B cell (primary cell): Measurements from ENCODE around the gene NUB1. TPM values are rescaled to one million over a fixed set of nuclear protein-coding genes. Genes with fewer than 3 reads are reported as not detected.

ENCODE experiments used
- ATAC-seq: fragments of 200-7000 bp; cut with Tn5 transposase; one replicate; pipeline ENCODE4 v1.10.0; 2021; ENCODE audit warnings: low read depth, mild to moderate bottlenecking, moderate number of reproducible peaks, moderate library complexity
- CTCF ChIA-PET: fragments of 350-600 bp; sonication (Branson Sonifier 250); formaldehyde crosslinking; loops from one replicate; lab custom pipeline; 2021; ENCODE audit warnings: antibody characterized with exemption, inconsistent platforms; lab: Charles Lee
- POLR2A ChIA-PET: fragments of 350-600 bp; sonication (Branson Sonifier 250); formaldehyde crosslinking; loops from one replicate; lab custom pipeline; 2021; ENCODE audit warnings: antibody characterized with exemption; lab: Charles Lee
- DNase-seq: peaks from one replicate; pipeline ENCODE4 v3.0.0; 2013
- H2AFZ ChIP-seq: 2 replicates; pipeline ENCODE4 v1.6.1; 2012; ENCODE audit warnings: mild to moderate bottlenecking, low read depth, low read length; ENCODE audit not compliant: insufficient read depth, poor library complexity, severe bottlenecking
- H3K27ac ChIP-seq, 2 donors: 1 replicate in 1 of 2; 2 replicates in 1 of 2; pipeline ENCODE4 v1.5.1; 2012 to 2013; ENCODE audit warnings: low read length in 2 of 2, mild to moderate bottlenecking in 2 of 2, moderate library complexity in 1 of 2
- H3K27me3 ChIP-seq, 4 experiments: fragments of 200-600 bp in 1 of 4; sonication (generic) in 1 of 4; replicated peaks in 1 of 4; 1 replicate in 2 of 4; 2 replicates in 2 of 4; pipeline versions ENCODE4 v1.6.1 to v1.7.0; 2013 to 2016; ENCODE audit warnings: low read length in 3 of 4, mild to moderate bottlenecking in 2 of 4, mixed read lengths in 1 of 4, moderate library complexity in 1 of 4; ENCODE audit not compliant: insufficient read depth in 4 of 4, control insufficient read depth in 3 of 4; ENCODE audit errors: control extremely low read depth in 1 of 4
- H3K36me3 ChIP-seq, 2 experiments: replicated peaks in 1 of 2; 1 replicate in 1 of 2; 2 replicates in 1 of 2; pipeline versions ENCODE4 v1.6.1 to v1.7.1; 2013; ENCODE audit warnings: low read length in 1 of 2; ENCODE audit not compliant: insufficient read depth in 2 of 2, control insufficient read depth in 1 of 2; ENCODE audit errors: control extremely low read depth in 1 of 2, extremely low read depth in 1 of 2
- H3K4me1 ChIP-seq, 2 donors: fragments of 200-600 bp in 1 of 2; sonication (generic) in 1 of 2; 1 replicate in 1 of 2; 2 replicates in 1 of 2; pipeline versions ENCODE4 v1.5.1 to v1.6.1; 2013 to 2017; ENCODE audit warnings: low read length in 2 of 2; ENCODE audit not compliant: control insufficient read depth in 2 of 2, insufficient read depth in 2 of 2
- H3K4me2 ChIP-seq: replicated peaks from 2 replicates; pipeline ENCODE3; 2012; ENCODE audit warnings: mild to moderate bottlenecking, low read depth, low read length; ENCODE audit not compliant: poor library complexity, severe bottlenecking
- H3K4me3 ChIP-seq, 5 experiments: fragments of 200-600 bp in 1 of 5; sonication (generic) in 1 of 5; 1 replicate in 3 of 5; 2 replicates in 2 of 5; pipeline versions ENCODE4 v1.5.1 to v1.7.0; 2011 to 2016; ENCODE audit warnings: low read length in 4 of 5, mild to moderate bottlenecking in 4 of 5, low read depth in 2 of 5, control low read depth in 1 of 5, moderate library complexity in 1 of 5; ENCODE audit not compliant: insufficient read depth in 1 of 5; ENCODE audit errors: control extremely low read depth in 1 of 5, extremely low read depth in 1 of 5
- H3K79me2 ChIP-seq: fragments of 200-600 bp; sonication (generic); one replicate; pipeline ENCODE4 v1.6.0; 2016; ENCODE audit warnings: low read length; ENCODE audit not compliant: control insufficient read depth, insufficient read depth
- H3K9ac ChIP-seq: fragments of 200-600 bp; sonication (generic); 2 replicates; pipeline ENCODE4 v1.6.1; 2017; ENCODE audit warnings: mild to moderate bottlenecking, low read length, moderate library complexity
- H3K9me3 ChIP-seq, 3 donors: one replicate each; pipeline versions ENCODE4 v1.6.1 to v1.7.1; 2013; ENCODE audit warnings: low read length in 2 of 3; ENCODE audit not compliant: control insufficient read depth in 2 of 3, insufficient read depth in 1 of 3; ENCODE audit errors: control extremely low read depth in 1 of 3
- H4K20me1 ChIP-seq: 2 replicates; pipeline ENCODE4 v1.6.0; 2012; ENCODE audit warnings: mild to moderate bottlenecking, low read length; ENCODE audit not compliant: insufficient read depth, control insufficient read depth, poor library complexity, severe bottlenecking
- H3K27ac Mint-ChIP-seq: one replicate; pipeline ENCODE4 v1.8.0; 2021; ENCODE audit warnings: mixed read lengths
- H3K27me3 Mint-ChIP-seq: one replicate; pipeline ENCODE4 v1.8.0; 2021; ENCODE audit warnings: mixed read lengths
- H3K4me1 Mint-ChIP-seq: one replicate; pipeline ENCODE4 v1.8.0; 2021; ENCODE audit warnings: mixed read lengths
- H3K4me3 Mint-ChIP-seq: one replicate; pipeline ENCODE4 v1.8.0; 2021; ENCODE audit warnings: mixed read lengths
- H3K9me3 Mint-ChIP-seq: one replicate; pipeline ENCODE4 v1.8.0; 2022; ENCODE audit warnings: mixed read lengths; ENCODE audit not compliant: insufficient read depth
- EZH2 ChIP-seq: IDR thresholded peaks from 2 replicates; pipeline ENCODE4 v1.6.1; 2012; ENCODE audit warnings: borderline replicate concordance, low read depth, mild to moderate bottlenecking, moderate library complexity, low read length; ENCODE audit not compliant: insufficient read depth, poor library complexity, severe bottlenecking
- WGBS: methylation state at CpG from one replicate; pipeline ENCODE4 v1.1.5; 2013; ENCODE audit warnings: missing lambda C conversion rate; ENCODE audit not compliant: insufficient coverage; 5-methylcytosine and 5-hydroxymethylcytosine counted together
- intact Hi-C: fragments of 100-400 bp; cut with micrococcal nuclease; formaldehyde crosslinking; loops from one replicate; pipeline ENCODE4 v1.10.0; 2022
- polyA plus RNA-seq: library from polyadenylated mRNA; depleted of rRNA; stranded (reverse); fragments of >200 nt; gene quantifications from 2 replicates; pipeline ENCODE4 v1.2.3, GENCODE V29; 2012
- total RNA-seq, 2 donors: library from RNA; stranded (reverse); fragments of 120-200 nt in 1 of 2; gene quantifications; 1 replicate in 1 of 2; 2 replicates in 1 of 2; pipeline versions ENCODE4 v1.2.3 to v1.2.4, GENCODE V29; 2013 to 2022
- TF ChIP-seq, protein P1 (sequence below): fragments of 200-600 bp; IDR thresholded peaks from one replicate; pipeline ENCODE4 v1.8.0; 2022; ENCODE audit warnings: antibody characterized with exemption, mild to moderate bottlenecking

The NUB1 gene
- total and polyA plus RNA-seq, 2 donors (not counting 1 experiment from before 2014, with no cell fraction given), result 55.0 to 104 TPM

DNA sequence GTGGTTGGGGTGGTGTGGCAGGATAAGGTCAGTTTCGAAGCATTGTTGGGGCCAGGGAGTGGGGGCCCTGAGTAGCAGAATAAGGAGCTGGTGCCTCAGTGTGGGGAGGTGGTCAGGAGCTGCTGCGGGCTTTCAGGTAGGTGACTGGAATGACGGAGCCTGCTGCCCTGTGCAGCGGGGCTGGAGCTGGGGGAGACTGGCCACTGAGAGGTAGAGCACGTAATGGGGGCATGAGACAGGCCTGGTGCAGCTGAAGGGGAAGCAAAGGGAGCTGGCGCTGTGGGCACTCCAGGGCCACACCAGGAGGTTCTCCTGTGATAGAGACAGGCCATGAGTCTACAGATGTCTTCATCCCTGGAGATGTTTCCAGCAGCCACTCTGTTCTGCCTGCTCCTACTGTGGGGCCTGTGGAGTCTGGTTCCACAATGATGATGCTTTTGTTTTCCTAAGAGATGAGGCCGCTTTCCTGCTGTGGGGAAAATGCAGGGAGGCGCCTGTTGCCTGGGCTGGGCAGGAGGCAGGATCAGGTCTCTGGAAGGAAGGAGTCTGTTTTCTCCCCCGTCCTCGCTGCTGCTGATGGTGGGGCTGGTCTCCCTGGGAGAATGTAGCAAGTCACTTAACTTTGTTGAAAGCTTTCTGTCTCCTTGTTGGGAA, 31.1 kb downstream of the NUB1 start:
- no peak overlapping the region for H2AFZ ChIP-seq
- H3K36me3 ChIP-seq, result peaks cover 2 to 85% of the 10 kb centered on the region in 2 experiments
- ChIA-PET POLR2A (no interaction called here), CTCF (interaction anchor here (1.3 to 13.4 kb wide), 3 partner anchors 57 to 387 kb away, joined by 4 to 230 read pairs (median 6); no protein-coding TSS in a partner anchor)
- ATAC-seq (no peak), DNase-seq (no peak)
- no peaks in the 10 kb centered on the region for H3K27me3 ChIP-seq
- peaks cover 0 to 5% of the 10 kb centered on the region in 2 donors for H3K4me1 ChIP-seq
- H3K9me3 ChIP-seq, result no peaks in the 10 kb centered on the region
- H3K4me1 Mint-ChIP-seq, result peaks cover 8% of the 10 kb centered on the region
- no peaks in the 10 kb centered on the region for H3K27me3 Mint-ChIP-seq
- TF ChIP-seq, protein P1, sequence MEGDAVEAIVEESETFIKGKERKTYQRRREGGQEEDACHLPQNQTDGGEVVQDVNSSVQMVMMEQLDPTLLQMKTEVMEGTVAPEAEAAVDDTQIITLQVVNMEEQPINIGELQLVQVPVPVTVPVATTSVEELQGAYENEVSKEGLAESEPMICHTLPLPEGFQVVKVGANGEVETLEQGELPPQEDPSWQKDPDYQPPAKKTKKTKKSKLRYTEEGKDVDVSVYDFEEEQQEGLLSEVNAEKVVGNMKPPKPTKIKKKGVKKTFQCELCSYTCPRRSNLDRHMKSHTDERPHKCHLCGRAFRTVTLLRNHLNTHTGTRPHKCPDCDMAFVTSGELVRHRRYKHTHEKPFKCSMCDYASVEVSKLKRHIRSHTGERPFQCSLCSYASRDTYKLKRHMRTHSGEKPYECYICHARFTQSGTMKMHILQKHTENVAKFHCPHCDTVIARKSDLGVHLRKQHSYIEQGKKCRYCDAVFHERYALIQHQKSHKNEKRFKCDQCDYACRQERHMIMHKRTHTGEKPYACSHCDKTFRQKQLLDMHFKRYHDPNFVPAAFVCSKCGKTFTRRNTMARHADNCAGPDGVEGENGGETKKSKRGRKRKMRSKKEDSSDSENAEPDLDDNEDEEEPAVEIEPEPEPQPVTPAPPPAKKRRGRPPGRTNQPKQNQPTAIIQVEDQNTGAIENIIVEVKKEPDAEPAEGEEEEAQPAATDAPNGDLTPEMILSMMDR, result no peak
- no peak for TF ChIP-seq EZH2
- peaks cover 34% of the 10 kb centered on the region for H4K20me1 ChIP-seq
- H3K4me3 ChIP-seq, result no peak overlapping the region
- no peaks in the 10 kb centered on the region for H3K9me3 Mint-ChIP-seq
- no peak overlapping the region for H3K27ac ChIP-seq
- H3K4me2 ChIP-seq, result no peak overlapping the region
- H3K79me2 ChIP-seq, result peaks cover 9% of the 10 kb centered on the region
- H3K9ac ChIP-seq, result no peak overlapping the region
- 98% methylated on average over 10 of the region's 10 CpGs for WGBS
- H3K4me3 Mint-ChIP-seq, result no peak overlapping the region
- intact Hi-C loops, result no loop called here
- H3K27ac Mint-ChIP-seq, result no peak overlapping the region

DNA sequence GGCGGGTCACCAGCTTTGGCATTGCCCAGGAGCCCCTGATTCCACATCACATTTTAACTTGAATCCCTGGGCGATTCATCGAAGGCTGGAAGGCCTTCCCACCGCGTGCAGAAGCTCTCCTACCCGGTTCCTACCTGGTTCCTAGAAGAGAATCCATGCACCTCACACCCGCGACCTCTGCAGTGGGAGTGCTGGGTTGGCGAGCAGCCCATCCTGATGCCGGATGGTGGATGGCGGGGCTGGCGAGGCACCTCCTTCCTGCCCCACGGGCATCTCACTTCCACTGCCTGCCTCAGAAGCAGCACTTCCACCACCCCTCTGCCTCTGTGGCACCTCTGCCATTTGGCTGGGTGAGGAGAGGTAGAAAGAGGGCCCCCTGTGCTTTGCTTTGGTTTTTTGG, 32.0 kb downstream of the NUB1 start:
- peaks cover 9% of the 10 kb centered on the region for H3K79me2 ChIP-seq
- H3K27me3 ChIP-seq, result no peaks in the 10 kb centered on the region
- ATAC-seq (no peak), DNase-seq (no peak)
- CTCF ChIA-PET, result interaction anchor here (13.4 kb wide), 1 partner anchor 75 kb away, joined by 230 read pairs; no protein-coding TSS in a partner anchor
- H3K9me3 ChIP-seq, result no peaks in the 10 kb centered on the region
- POLR2A ChIA-PET, result no interaction called here
- no peak overlapping the region for H3K27ac ChIP-seq
- H3K9ac ChIP-seq, result no peak overlapping the region
- H3K4me3 Mint-ChIP-seq, result no peak overlapping the region
- WGBS, result 97% methylated on average over 6 of the region's 13 CpGs
- peaks cover 1% of the 10 kb centered on the region for H3K4me1 Mint-ChIP-seq
- H3K4me2 ChIP-seq, result no peak overlapping the region
- no peaks in the 10 kb centered on the region for H3K4me1 ChIP-seq
- peaks cover 2 to 83% of the 10 kb centered on the region in 2 experiments for H3K36me3 ChIP-seq
- no peak overlapping the region for H2AFZ ChIP-seq
- TF ChIP-seq, protein P1, result no peak
- TF ChIP-seq EZH2, result no peak
- H4K20me1 ChIP-seq, result peaks cover 34% of the 10 kb centered on the region
- H3K9me3 Mint-ChIP-seq, result no peaks in the 10 kb centered on the region
- H3K27me3 Mint-ChIP-seq, result no peaks in the 10 kb centered on the region
- no peak overlapping the region for H3K4me3 ChIP-seq
- no peak overlapping the region for H3K27ac Mint-ChIP-seq
- intact Hi-C loops, result no loop called here
